HCT116 (cell line): ENCODE results near the gene DNAJC1. TPM values are rescaled to one million over a fixed set of nuclear protein-coding genes. Genes with fewer than 3 reads are reported as not detected.

Source experiments
- ATAC-seq: fragments of 200-7000 bp; cut with Tn5 transposase; 2 replicates; pipeline ENCODE4 v1.9.1; 2020; ENCODE audit warnings: mild to moderate bottlenecking, moderate library complexity
- BruUV-seq: library from RNA; stranded (reverse); fragments of 400-500 nt; replicated peaks from 2 replicates; lab custom pipeline; 2021; lab: Mats Ljungman, UMichigan
- CTCF ChIA-PET: fragments of 300-600 bp; sonication (Branson Sonifier 250); formaldehyde crosslinking; loops from one replicate; lab custom pipeline; 2021; ENCODE audit warnings: antibody characterized with exemption; lab: Charles Lee
- POLR2A ChIA-PET: fragments of 300-600, 350-600 bp; sonication (Branson Sonifier 250); formaldehyde crosslinking; loops from one replicate; lab custom pipeline; 2021; ENCODE audit warnings: antibody characterized with exemption; lab: Charles Lee
- RAD21 ChIA-PET, 2 experiments: fragments of 300-600 bp; sonication (Branson Sonifier 250); formaldehyde crosslinking; loops; one replicate each; lab custom pipeline; 2023; ENCODE audit warnings: low total read pairs in 2 of 2; ENCODE audit not compliant: uncharacterized antibody in 2 of 2, unreplicated experiment in 2 of 2, low non-redundant PET in 1 of 2; lab: Charles Lee
- DNase-seq: peaks from one replicate; pipeline ENCODE4 v3.0.0-alpha.2; 2010; ENCODE audit warnings: low read depth, low spot score
- H2AFZ ChIP-seq: fragments of 200-600 bp; shearing (Covaris generic), sonication (generic); 2 replicates; pipeline ENCODE4 v1.6.1; 2017; ENCODE audit warnings: low read depth, mixed run types, mixed read lengths, antibody characterized with exemption, low read length; ENCODE audit not compliant: poor library complexity, severe bottlenecking
- H3K27ac ChIP-seq: 2 replicates; pipeline ENCODE4 v1.5.1; 2012; ENCODE audit warnings: low read depth, low read length
- H3K27me3 ChIP-seq: fragments of 200-600 bp; sonication (generic); 2 replicates; pipeline ENCODE4 v1.6.1; 2016; ENCODE audit warnings: mixed run types, low read length, mixed read lengths; ENCODE audit not compliant: insufficient read depth
- H3K36me3 ChIP-seq, 2 experiments: fragments of 200-500 bp in 1 of 2; fragments of 200-600 bp in 1 of 2; sonication (Bioruptor generic) in 1 of 2; sonication (generic) in 1 of 2; 2 replicates each; pipeline versions ENCODE4 v1.5.1 to v1.6.1; 2014 to 2016; ENCODE audit warnings: low read length in 2 of 2, inconsistent platforms in 1 of 2, mixed read lengths in 1 of 2, mixed run types in 1 of 2; ENCODE audit not compliant: insufficient read depth in 2 of 2, control insufficient read depth in 1 of 2
- H3K4me1 ChIP-seq, 2 experiments: fragments of 200-600 bp in 1 of 2; sonication (generic) in 1 of 2; 2 replicates each; pipeline versions ENCODE4 v1.5.1 to v1.6.1; 2012 to 2017; ENCODE audit warnings: low read length in 2 of 2, inconsistent platforms in 1 of 2, mild to moderate bottlenecking in 1 of 2, mixed read lengths in 1 of 2, mixed run types in 1 of 2, moderate library complexity in 1 of 2; ENCODE audit not compliant: insufficient read depth in 2 of 2, control insufficient read depth in 1 of 2
- H3K4me2 ChIP-seq: fragments of 200-600 bp; sonication (generic); 2 replicates; pipeline ENCODE4 v1.6.1; 2017; ENCODE audit warnings: mixed run types, low read length, mixed read lengths
- H3K4me3 ChIP-seq, 2 experiments: fragments of 200-600 bp in 1 of 2; sonication (generic) in 1 of 2; replicated peaks in 1 of 2; 2 replicates each; pipeline ENCODE4 v1.5.1; 2011 to 2016; ENCODE audit warnings: low read length in 2 of 2, control low read depth in 1 of 2, low read depth in 1 of 2, mild to moderate bottlenecking in 1 of 2, mixed read lengths in 1 of 2, mixed run types in 1 of 2
- H3K79me2 ChIP-seq: fragments of 200-600 bp; sonication (generic); 2 replicates; pipeline ENCODE4 v1.6.1; 2017; ENCODE audit warnings: mild to moderate bottlenecking, mixed run types, low read length, moderate library complexity, mixed read lengths; ENCODE audit not compliant: insufficient read depth
- H3K9ac ChIP-seq: fragments of 200-600 bp; sonication (generic); 2 replicates; pipeline ENCODE4 v1.6.1; 2016; ENCODE audit warnings: low read length, mixed read lengths
- H3K9me2 ChIP-seq: fragments of 200-600 bp; sonication (generic), shearing (Covaris generic); 2 replicates; pipeline ENCODE4 v1.6.1; 2017; ENCODE audit warnings: mixed run types, mild to moderate bottlenecking, moderate library complexity; ENCODE audit not compliant: insufficient read depth
- H3K9me3 ChIP-seq, 2 experiments: fragments of 200-500 bp in 1 of 2; fragments of 200-600 bp in 1 of 2; sonication (Bioruptor generic) in 1 of 2; sonication (generic) in 1 of 2; 2 replicates each; pipeline ENCODE4 v1.6.1; 2014 to 2017; ENCODE audit warnings: low read length in 2 of 2, mixed read lengths in 2 of 2, inconsistent platforms in 1 of 2, low read depth in 1 of 2, mild to moderate bottlenecking in 1 of 2, mixed run types in 1 of 2, moderate library complexity in 1 of 2; ENCODE audit not compliant: control insufficient read depth in 1 of 2, insufficient read depth in 1 of 2
- H4K20me1 ChIP-seq: fragments of 200-600 bp; sonication (generic), shearing (Covaris generic); 2 replicates; pipeline ENCODE4 v1.6.1; 2017; ENCODE audit warnings: mixed run types, mild to moderate bottlenecking, moderate library complexity; ENCODE audit not compliant: insufficient read depth
- CBX3 ChIP-seq: IDR thresholded peaks from 2 replicates; pipeline ENCODE4 v1.6.1; 2012; ENCODE audit warnings: low read depth
- CEBPB ChIP-seq: IDR thresholded peaks from 2 replicates; pipeline ENCODE4 v1.6.1; 2012; ENCODE audit warnings: low read depth
- EGR1 ChIP-seq: IDR thresholded peaks from 2 replicates; pipeline ENCODE4 v1.6.1; 2012; ENCODE audit warnings: low read depth
- ELF1 ChIP-seq: IDR thresholded peaks from 2 replicates; pipeline ENCODE4 v1.6.1; 2012; ENCODE audit warnings: low read depth, borderline replicate concordance
- EZH2 ChIP-seq: fragments of 200-600 bp; sonication (generic); IDR thresholded peaks from 2 replicates; pipeline ENCODE4 v1.6.1; 2017; ENCODE audit warnings: antibody characterized with exemption, mixed run types
- EZH2phosphoT487 ChIP-seq: fragments of 200-600 bp; IDR thresholded peaks from 2 replicates; pipeline ENCODE4 v1.6.1; 2018; ENCODE audit warnings: antibody characterized with exemption, borderline replicate concordance
- FOSL1 ChIP-seq: IDR thresholded peaks from 2 replicates; pipeline ENCODE4 v1.6.1; 2012; ENCODE audit warnings: low read depth
- JUND ChIP-seq: IDR thresholded peaks from 2 replicates; pipeline ENCODE4 v1.6.1; 2012
- POLR2A ChIP-seq: IDR thresholded peaks from 2 replicates; pipeline ENCODE4 v1.7.0; 2011; ENCODE audit warnings: borderline replicate concordance; ENCODE audit not compliant: insufficient read depth, insufficient read length; ENCODE audit errors: extremely low read depth
- POLR2AphosphoS5 ChIP-seq: IDR thresholded peaks from 2 replicates; pipeline ENCODE4 v1.6.1; 2011; ENCODE audit warnings: mild to moderate bottlenecking, low read depth, low read length, moderate library complexity
- RAD21 ChIP-seq: IDR thresholded peaks from 2 replicates; pipeline ENCODE4 v1.6.1; 2012; ENCODE audit warnings: low read depth, mild to moderate bottlenecking
- SIN3A ChIP-seq: IDR thresholded peaks from 2 replicates; pipeline ENCODE4 v1.6.1; 2012; ENCODE audit warnings: low read depth
- SP1 ChIP-seq: IDR thresholded peaks from 2 replicates; pipeline ENCODE4 v1.6.1; 2012; ENCODE audit warnings: low read depth
- TCF7L2 ChIP-seq: IDR thresholded peaks from 2 replicates; pipeline ENCODE4 v1.7.0; 2011; ENCODE audit warnings: borderline replicate concordance, inconsistent platforms; ENCODE audit not compliant: insufficient read depth, insufficient read length; ENCODE audit errors: extremely low read depth
- YY1 ChIP-seq: IDR thresholded peaks from 2 replicates; pipeline ENCODE4 v1.6.1; 2011; ENCODE audit warnings: low read length, low read depth, moderate library complexity, mild to moderate bottlenecking; ENCODE audit not compliant: insufficient replicate concordance; ENCODE audit errors: extremely low read depth
- ZNF274 ChIP-seq: fragments of 200-500 bp; sonication (Bioruptor generic); IDR thresholded peaks from 2 replicates; pipeline ENCODE4 v1.6.1; 2014; ENCODE audit warnings: mild to moderate bottlenecking, low read depth, low read length, inconsistent platforms
- intact Hi-C: fragments of 100-400 bp; cut with micrococcal nuclease; formaldehyde crosslinking; loops from 2 replicates; pipeline ENCODE4 v1.10.0; 2022
- total RNA-seq: library from RNA; stranded (reverse); gene quantifications from one replicate; pipeline ENCODE4 v1.2.1, GENCODE V29; 2021; ENCODE audit not compliant: unreplicated experiment
- TF ChIP-seq, protein P1 (sequence below): IDR thresholded peaks from 2 replicates; pipeline ENCODE4 v1.6.1; 2011; ENCODE audit warnings: mild to moderate bottlenecking, low read length, moderate library complexity; ENCODE audit not compliant: insufficient replicate concordance; ENCODE audit errors: extremely low read depth
- TF ChIP-seq, protein P2 (sequence below), 3 experiments: fragments of 200-600 bp in 1 of 3; sonication (generic) in 1 of 3; IDR thresholded peaks in 2 of 3; conservative IDR thresholded peaks in 1 of 3; 2 replicates each; pipeline ENCODE4 v1.5.1; 2012 to 2017; ENCODE audit warnings: low read depth in 2 of 3, low read length in 2 of 3, antibody characterized with exemption in 1 of 3, borderline replicate concordance in 1 of 3, control low read depth in 1 of 3, mild to moderate bottlenecking in 1 of 3, mixed read lengths in 1 of 3, mixed run types in 1 of 3, moderate library complexity in 1 of 3; ENCODE audit not compliant: insufficient read depth in 1 of 3
- TF ChIP-seq, protein P3 (sequence below): IDR thresholded peaks from 2 replicates; pipeline ENCODE4 v1.6.1; 2012; ENCODE audit warnings: low read depth
- TF ChIP-seq, protein P4 (sequence below): IDR thresholded peaks from 2 replicates; pipeline ENCODE4 v1.6.1; 2012

The DNAJC1 gene
- total RNA-seq, 1 experiment from 2014 or later = 17.9 TPM

DNA sequence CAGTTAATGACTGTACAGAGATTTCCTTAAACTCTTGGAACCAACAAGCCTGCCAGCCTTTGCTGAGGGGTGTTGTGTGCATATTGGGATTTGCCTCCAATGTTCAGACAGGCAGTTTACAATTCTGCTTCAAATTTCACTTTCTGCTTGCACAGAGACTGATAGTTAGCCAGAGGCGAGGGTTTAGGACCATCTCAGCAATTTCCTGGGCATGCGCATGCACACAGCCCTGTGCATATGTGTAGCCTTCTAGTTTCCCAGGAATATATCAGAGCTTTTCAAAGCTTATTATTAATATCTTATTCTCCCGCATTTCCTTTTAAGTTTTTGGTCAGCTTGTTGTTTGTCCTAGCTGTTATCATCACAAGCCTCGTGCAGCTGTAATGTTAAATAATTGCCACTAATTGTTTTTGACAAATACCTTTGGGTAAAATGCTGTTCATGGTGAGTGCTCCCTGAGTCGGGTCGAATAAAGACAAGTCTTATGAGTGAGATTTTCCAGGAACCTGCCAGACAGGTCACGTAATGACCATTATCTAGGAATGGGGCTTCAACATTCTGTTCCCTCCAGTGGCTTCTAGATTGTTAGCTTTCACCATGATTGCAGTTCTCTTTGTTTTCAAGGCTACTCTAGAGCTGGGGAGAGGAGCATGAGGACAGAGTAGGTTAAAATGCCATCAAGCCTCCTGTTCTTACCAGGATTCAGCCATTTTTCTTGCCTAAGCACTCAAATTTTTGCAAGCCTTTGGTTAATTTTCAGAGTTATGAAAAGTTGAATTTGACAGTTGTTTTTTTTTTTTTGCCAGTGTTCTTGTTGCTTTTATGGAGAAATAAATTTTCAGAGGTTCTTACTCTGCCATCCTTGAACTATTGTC, 24.1 kb upstream of the DNAJC1 start:
- DNase-seq (no peak), ATAC-seq (no peak)
- no peak overlapping the region for H3K4me2 ChIP-seq
- RAD21 ChIA-PET = no interaction called here
- H3K9me2 ChIP-seq = no peaks in the 10 kb centered on the region
- H3K36me3 ChIP-seq = no peaks in the 10 kb centered on the region
- CTCF ChIA-PET = no interaction called here
- H4K20me1 ChIP-seq = no peaks in the 10 kb centered on the region
- no peak overlapping the region for H3K4me3 ChIP-seq
- POLR2A ChIA-PET = no interaction called here
- no peaks in the 10 kb centered on the region for H3K27me3 ChIP-seq
- no peak overlapping the region for H3K27ac ChIP-seq
- H3K79me2 ChIP-seq = no peaks in the 10 kb centered on the region
- H3K4me1 ChIP-seq = no peaks in the 10 kb centered on the region
- no TSS peak for BruUV-seq
- no peak for TF ChIP-seq JUND
- TF ChIP-seq, protein P1, sequence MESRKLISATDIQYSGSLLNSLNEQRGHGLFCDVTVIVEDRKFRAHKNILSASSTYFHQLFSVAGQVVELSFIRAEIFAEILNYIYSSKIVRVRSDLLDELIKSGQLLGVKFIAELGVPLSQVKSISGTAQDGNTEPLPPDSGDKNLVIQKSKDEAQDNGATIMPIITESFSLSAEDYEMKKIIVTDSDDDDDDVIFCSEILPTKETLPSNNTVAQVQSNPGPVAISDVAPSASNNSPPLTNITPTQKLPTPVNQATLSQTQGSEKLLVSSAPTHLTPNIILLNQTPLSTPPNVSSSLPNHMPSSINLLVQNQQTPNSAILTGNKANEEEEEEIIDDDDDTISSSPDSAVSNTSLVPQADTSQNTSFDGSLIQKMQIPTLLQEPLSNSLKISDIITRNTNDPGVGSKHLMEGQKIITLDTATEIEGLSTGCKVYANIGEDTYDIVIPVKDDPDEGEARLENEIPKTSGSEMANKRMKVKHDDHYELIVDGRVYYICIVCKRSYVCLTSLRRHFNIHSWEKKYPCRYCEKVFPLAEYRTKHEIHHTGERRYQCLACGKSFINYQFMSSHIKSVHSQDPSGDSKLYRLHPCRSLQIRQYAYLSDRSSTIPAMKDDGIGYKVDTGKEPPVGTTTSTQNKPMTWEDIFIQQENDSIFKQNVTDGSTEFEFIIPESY = no peak
- no peak for TF ChIP-seq CBX3
- no peak for TF ChIP-seq SP1
- TF ChIP-seq EZH2 = no peak
- TF ChIP-seq, protein P2, sequence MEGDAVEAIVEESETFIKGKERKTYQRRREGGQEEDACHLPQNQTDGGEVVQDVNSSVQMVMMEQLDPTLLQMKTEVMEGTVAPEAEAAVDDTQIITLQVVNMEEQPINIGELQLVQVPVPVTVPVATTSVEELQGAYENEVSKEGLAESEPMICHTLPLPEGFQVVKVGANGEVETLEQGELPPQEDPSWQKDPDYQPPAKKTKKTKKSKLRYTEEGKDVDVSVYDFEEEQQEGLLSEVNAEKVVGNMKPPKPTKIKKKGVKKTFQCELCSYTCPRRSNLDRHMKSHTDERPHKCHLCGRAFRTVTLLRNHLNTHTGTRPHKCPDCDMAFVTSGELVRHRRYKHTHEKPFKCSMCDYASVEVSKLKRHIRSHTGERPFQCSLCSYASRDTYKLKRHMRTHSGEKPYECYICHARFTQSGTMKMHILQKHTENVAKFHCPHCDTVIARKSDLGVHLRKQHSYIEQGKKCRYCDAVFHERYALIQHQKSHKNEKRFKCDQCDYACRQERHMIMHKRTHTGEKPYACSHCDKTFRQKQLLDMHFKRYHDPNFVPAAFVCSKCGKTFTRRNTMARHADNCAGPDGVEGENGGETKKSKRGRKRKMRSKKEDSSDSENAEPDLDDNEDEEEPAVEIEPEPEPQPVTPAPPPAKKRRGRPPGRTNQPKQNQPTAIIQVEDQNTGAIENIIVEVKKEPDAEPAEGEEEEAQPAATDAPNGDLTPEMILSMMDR (IDR thresholded peaks at IDR 0.05 in 2 of 3, conservative IDR thresholded peaks at IDR 0.05 in 1 of 3; ENCODE audit: borderline replicate concordance in 1 of 3, insufficient read depth in 1 of 3, low read depth in 2 of 3, low read length in 2 of 3) = no peak
- TF ChIP-seq ZNF274 = no peak
- no peak for TF ChIP-seq EGR1
- no peak for TF ChIP-seq POLR2AphosphoS5
- TF ChIP-seq EZH2phosphoT487 = no peak
- TF ChIP-seq POLR2A = no peak
- no peak for TF ChIP-seq YY1
- no peak for TF ChIP-seq ELF1
- TF ChIP-seq RAD21 = no peak
- no peak for TF ChIP-seq FOSL1
- TF ChIP-seq, protein P3, sequence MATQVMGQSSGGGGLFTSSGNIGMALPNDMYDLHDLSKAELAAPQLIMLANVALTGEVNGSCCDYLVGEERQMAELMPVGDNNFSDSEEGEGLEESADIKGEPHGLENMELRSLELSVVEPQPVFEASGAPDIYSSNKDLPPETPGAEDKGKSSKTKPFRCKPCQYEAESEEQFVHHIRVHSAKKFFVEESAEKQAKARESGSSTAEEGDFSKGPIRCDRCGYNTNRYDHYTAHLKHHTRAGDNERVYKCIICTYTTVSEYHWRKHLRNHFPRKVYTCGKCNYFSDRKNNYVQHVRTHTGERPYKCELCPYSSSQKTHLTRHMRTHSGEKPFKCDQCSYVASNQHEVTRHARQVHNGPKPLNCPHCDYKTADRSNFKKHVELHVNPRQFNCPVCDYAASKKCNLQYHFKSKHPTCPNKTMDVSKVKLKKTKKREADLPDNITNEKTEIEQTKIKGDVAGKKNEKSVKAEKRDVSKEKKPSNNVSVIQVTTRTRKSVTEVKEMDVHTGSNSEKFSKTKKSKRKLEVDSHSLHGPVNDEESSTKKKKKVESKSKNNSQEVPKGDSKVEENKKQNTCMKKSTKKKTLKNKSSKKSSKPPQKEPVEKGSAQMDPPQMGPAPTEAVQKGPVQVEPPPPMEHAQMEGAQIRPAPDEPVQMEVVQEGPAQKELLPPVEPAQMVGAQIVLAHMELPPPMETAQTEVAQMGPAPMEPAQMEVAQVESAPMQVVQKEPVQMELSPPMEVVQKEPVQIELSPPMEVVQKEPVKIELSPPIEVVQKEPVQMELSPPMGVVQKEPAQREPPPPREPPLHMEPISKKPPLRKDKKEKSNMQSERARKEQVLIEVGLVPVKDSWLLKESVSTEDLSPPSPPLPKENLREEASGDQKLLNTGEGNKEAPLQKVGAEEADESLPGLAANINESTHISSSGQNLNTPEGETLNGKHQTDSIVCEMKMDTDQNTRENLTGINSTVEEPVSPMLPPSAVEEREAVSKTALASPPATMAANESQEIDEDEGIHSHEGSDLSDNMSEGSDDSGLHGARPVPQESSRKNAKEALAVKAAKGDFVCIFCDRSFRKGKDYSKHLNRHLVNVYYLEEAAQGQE = no peak
- TF ChIP-seq CEBPB = no peak
- TF ChIP-seq SIN3A = no peak
- TF ChIP-seq, protein P4, sequence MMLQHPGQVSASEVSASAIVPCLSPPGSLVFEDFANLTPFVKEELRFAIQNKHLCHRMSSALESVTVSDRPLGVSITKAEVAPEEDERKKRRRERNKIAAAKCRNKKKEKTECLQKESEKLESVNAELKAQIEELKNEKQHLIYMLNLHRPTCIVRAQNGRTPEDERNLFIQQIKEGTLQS = no peak
- TF ChIP-seq TCF7L2 = no peak
- H2AFZ ChIP-seq = no peak overlapping the region
- intact Hi-C loops = no loop called here
- no peaks in the 10 kb centered on the region; a peak in 1 of 4 replicates for H3K9me3 ChIP-seq
- H3K9ac ChIP-seq = no peak overlapping the region
